Renal pelvis (tissue), 4 donors: Measurements from ENCODE around the gene ZC3H6. TPM values are rescaled to one million over a fixed set of nuclear protein-coding genes. Genes with fewer than 3 reads are reported as not detected.
A peak's percentile ranks its signal among the peaks of the same experiment; 100 is the strongest.
"Not testable (repeated sequence)": the region's sequence is repeated elsewhere in the genome, so short reads cannot be mapped to it uniquely, and the experiment has no call there.

ENCODE experiments used
- DNase-seq: peaks from one replicate; pipeline ENCODE4 v3.0.0-alpha.2; 2013
- polyA plus RNA-seq, 3 donors: library from polyadenylated mRNA; unstranded; fragments of 120-200 nt; gene quantifications; one replicate each; pipeline ENCODE4 v1.2.1, GENCODE V29; 2013; ENCODE audit not compliant: insufficient read length in 3 of 3

Gene ZC3H6
- polyA plus RNA-seq, 3 donors = 6.9 to 10.6 (median 8.8) TPM

GRCh38 chr2:112273349-112273748 is 2.0 kb upstream of the ZC3H6 start:
- DNase-seq = no peak

GRCh38 chr2:112275887-112276773 is 733 bp downstream of the ZC3H6 start:
- DNase-seq = peak; percentile 90

- no peak for DNase-seq
These were observed 1.6 kb downstream of the ZC3H6 start for GRCh38 chr2:112276954-112277353.

GRCh38 chr2:112277596-112278220 is 2.3 kb downstream of the ZC3H6 start:
- DNase-seq = no peak

- not testable (repeated sequence) for DNase-seq
These were observed 6.7 kb downstream of the ZC3H6 start for GRCh38 chr2:112282066-112282465.

GRCh38 chr2:112283535-112283934 is 8.1 kb downstream of the ZC3H6 start:
- DNase-seq = not testable (repeated sequence)

GRCh38 chr2:112290088-112290487 is 14.7 kb downstream of the ZC3H6 start:
- no peak for DNase-seq

GRCh38 chr2:112290648-112291047 is 15.3 kb downstream of the ZC3H6 start:
- no peak for DNase-seq

- DNase-seq = no peak
These were observed 18.4 kb downstream of the ZC3H6 start for GRCh38 chr2:112293636-112294401.

- no peak for DNase-seq
These were observed 20.1 kb downstream of the ZC3H6 start for GRCh38 chr2:112295407-112296078.

- DNase-seq = no peak
These were observed 21.0 kb downstream of the ZC3H6 start for GRCh38 chr2:112296407-112296806.

GRCh38 chr2:112301171-112301584 is 25.8 kb downstream of the ZC3H6 start:
- DNase-seq = no peak

- no peak for DNase-seq
These were observed 26.6 kb downstream of the ZC3H6 start for GRCh38 chr2:112301973-112302372.

GRCh38 chr2:112304298-112304941 is 29.0 kb downstream of the ZC3H6 start:
- DNase-seq = no peak

GRCh38 chr2:112305132-112305531 is 29.7 kb downstream of the ZC3H6 start:
- no peak for DNase-seq

- no peak for DNase-seq
These were observed 35.5 kb downstream of the ZC3H6 start for GRCh38 chr2:112310906-112311305.

GRCh38 chr2:112311932-112312331 is 36.5 kb downstream of the ZC3H6 start:
- DNase-seq = no peak

GRCh38 chr2:112312821-112313220 is 37.4 kb downstream of the ZC3H6 start:
- no peak for DNase-seq

- no peak for DNase-seq
These were observed 39.5 kb downstream of the ZC3H6 start for GRCh38 chr2:112314856-112315255.

GRCh38 chr2:112317303-112318158 is 42.1 kb downstream of the ZC3H6 start:
- DNase-seq = no peak
